K562 (cell line): ENCODE results near the gene ERLEC1. TPM values are rescaled to one million over a fixed set of nuclear protein-coding genes. Genes with fewer than 3 reads are reported as not detected.

Experiments
- ATAC-seq: fragments of 200-7000 bp; cut with Tn5 transposase; 3 replicates; pipeline ENCODE4 v1.9.1; 2020; ENCODE audit warnings: moderate library complexity
- BruUV-seq: library from RNA; stranded (reverse); fragments of 400-500 nt; replicated peaks from 2 replicates; lab custom pipeline; 2021; lab: Mats Ljungman, UMichigan
- CTCF ChIA-PET: fragments of 300-600 bp; formaldehyde crosslinking; extraction: SDS; loops from one replicate; lab custom pipeline; 2021; ENCODE audit warnings: low intra/inter-chr PET ratio; lab: Yijun Ruan, JAX
- POLR2A ChIA-PET: fragments of 300-600, 350-650 bp; sonication (Branson Sonifier 250); formaldehyde crosslinking; extraction: SDS; loops from one replicate; lab custom pipeline; 2021; ENCODE audit warnings: antibody characterized with exemption, inconsistent platforms; lab: Yijun Ruan, JAX
- DNase-seq, 4 experiments: peaks; one replicate each; pipeline versions ENCODE4 v3.0.0 to v3.0.0-alpha.2; 2011 to 2018; ENCODE audit warnings: low spot score in 3 of 4, mixed read lengths in 3 of 4; ENCODE audit errors: extremely low read depth in 1 of 4
- FAIRE-seq: peaks from 2 replicates; lab custom pipeline; 2011; peaks lifted over from hg19 to GRCh38; lab: Jason Lieb, UNC
- H2AFZ ChIP-seq: 2 replicates; pipeline ENCODE4 v1.6.0; 2011; ENCODE audit warnings: low read depth, low read length, control low read depth, inconsistent platforms
- H3K27ac ChIP-seq: fragments of 200-600 bp; 3 replicates; pipeline ENCODE4 v1.8.0; 2011; ENCODE audit warnings: low read depth, mild to moderate bottlenecking, control low read depth, inconsistent platforms, low read length, moderate library complexity, mixed read lengths; ENCODE audit errors: extremely low read depth
- H3K27me3 ChIP-seq, 2 experiments: fragments of 300-600 bp in 1 of 2; 2 replicates in 1 of 2; 3 replicates in 1 of 2; pipeline versions ENCODE4 v1.6.0 to v1.8.0; 2011; ENCODE audit warnings: inconsistent platforms in 2 of 2, low read length in 2 of 2, mild to moderate bottlenecking in 1 of 2, mixed read lengths in 1 of 2, moderate library complexity in 1 of 2; ENCODE audit not compliant: control insufficient read depth in 2 of 2, insufficient read depth in 2 of 2
- H3K36me3 ChIP-seq: fragments of 300-600 bp; 3 replicates; pipeline ENCODE4 v1.8.0; 2011; ENCODE audit warnings: mild to moderate bottlenecking, low read length, inconsistent platforms; ENCODE audit not compliant: control insufficient read depth, insufficient read depth
- H3K4me1 ChIP-seq, 2 experiments: fragments of 200-600 bp in 1 of 2; replicated peaks in 1 of 2; 2 replicates in 1 of 2; 3 replicates in 1 of 2; pipeline versions ENCODE4 v1.5.1 to v1.8.0; 2011; ENCODE audit warnings: inconsistent platforms in 2 of 2, low read length in 2 of 2, mild to moderate bottlenecking in 1 of 2, mixed read lengths in 1 of 2, moderate library complexity in 1 of 2; ENCODE audit not compliant: control insufficient read depth in 2 of 2, insufficient read depth in 2 of 2
- H3K4me2 ChIP-seq: 2 replicates; pipeline ENCODE4 v1.6.1; 2011; ENCODE audit warnings: low read length, control low read depth, inconsistent platforms, mixed read lengths; ENCODE audit not compliant: insufficient read depth
- H3K4me3 ChIP-seq: fragments of 200-600 bp; sonication (generic), shearing (Covaris generic); 2 replicates; pipeline ENCODE4 v1.5.1; 2016; ENCODE audit warnings: control low read depth, inconsistent platforms
- H3K79me2 ChIP-seq: fragments of 200-600 bp; 3 replicates; pipeline ENCODE4 v1.8.0; 2011; ENCODE audit warnings: low read length, inconsistent platforms; ENCODE audit not compliant: control insufficient read depth, insufficient read depth
- H3K9ac ChIP-seq, 2 experiments: 2 replicates each; pipeline versions ENCODE4 v1.6.0 to v1.6.1; 2011; ENCODE audit warnings: low read depth in 2 of 2, low read length in 2 of 2, control low read depth in 1 of 2, inconsistent platforms in 1 of 2, mild to moderate bottlenecking in 1 of 2, mixed read lengths in 1 of 2; ENCODE audit not compliant: insufficient read depth in 1 of 2
- H3K9me1 ChIP-seq: one replicate; pipeline ENCODE4 v1.6.0; 2011; ENCODE audit warnings: inconsistent platforms, mild to moderate bottlenecking, low read length, moderate library complexity; ENCODE audit not compliant: control insufficient read depth, insufficient read depth
- H3K9me3 ChIP-seq: replicated peaks from 2 replicates; pipeline ENCODE4 v1.5.1; 2011; ENCODE audit warnings: low read depth, low read length, inconsistent platforms; ENCODE audit not compliant: control insufficient read depth, insufficient read depth
- H4K20me1 ChIP-seq: replicated peaks from 2 replicates; pipeline ENCODE4 v1.6.1; 2011; ENCODE audit warnings: low read length, inconsistent platforms, mixed read lengths; ENCODE audit not compliant: control insufficient read depth, insufficient read depth
- ARID2 ChIP-seq: fragments of 450-650 bp; IDR thresholded peaks from 2 replicates; pipeline ENCODE4 v1.6.1; 2017; ENCODE audit warnings: antibody characterized with exemption, mild to moderate bottlenecking
- BACH1 ChIP-seq: fragments of 200-800 bp; sonication (Bioruptor generic); IDR thresholded peaks from 2 replicates; pipeline ENCODE4 v1.6.1; 2016; ENCODE audit warnings: missing genetic modification characterization, missing compliant biosample characterization
- CTCF ChIP-seq, 3 experiments: IDR thresholded peaks in 2 of 3; conservative IDR thresholded peaks in 1 of 3; 2 replicates each; pipeline ENCODE4 v1.5.1; 2011 to 2012; ENCODE audit warnings: low read length in 3 of 3, mild to moderate bottlenecking in 3 of 3, control low read depth in 2 of 3, improper control_type of control experiment in 1 of 3, inconsistent platforms in 1 of 3, low read depth in 1 of 3, mixed read lengths in 1 of 3, moderate library complexity in 1 of 3; ENCODE audit not compliant: insufficient read depth in 2 of 3
- FOXO4 ChIP-seq: fragments of 450-650 bp; formaldehyde crosslinking; IDR thresholded peaks from 2 replicates; pipeline ENCODE4 v1.4.0; 2020; ENCODE audit warnings: mild to moderate bottlenecking, moderate library complexity
- JUND ChIP-seq, 2 experiments: IDR thresholded peaks; 2 replicates in 1 of 2; 3 replicates in 1 of 2; pipeline ENCODE4 v1.6.1; 2011; ENCODE audit warnings: borderline replicate concordance in 2 of 2, low read depth in 2 of 2, low read length in 2 of 2, improper control_type of control experiment in 1 of 2, missing biosample characterization in 1 of 2, missing genetic modification characterization in 1 of 2, missing genetic modification reagents in 1 of 2
- LEF1 ChIP-seq: fragments of 450-650 bp; IDR thresholded peaks from 2 replicates; pipeline ENCODE4 v1.6.1; 2016; ENCODE audit warnings: mild to moderate bottlenecking
- MBD2 ChIP-seq: sonication (generic); IDR thresholded peaks from 2 replicates; pipeline ENCODE4 v1.6.1; 2016; ENCODE audit warnings: low read depth, borderline replicate concordance
- NCOA4 ChIP-seq: fragments of 450-650 bp; IDR thresholded peaks from 2 replicates; pipeline ENCODE4 v1.6.1; 2018; ENCODE audit warnings: mild to moderate bottlenecking; ENCODE audit not compliant: partially characterized antibody
- UBTF ChIP-seq, 2 experiments: IDR thresholded peaks; 2 replicates each; pipeline ENCODE4 v1.6.1; 2012; ENCODE audit warnings: improper control_type of control experiment in 2 of 2, low read depth in 2 of 2, low read length in 2 of 2, borderline replicate concordance in 1 of 2
- ZBTB8A ChIP-seq: fragments of 450-650 bp; IDR thresholded peaks from 2 replicates; pipeline ENCODE4 v1.6.1; 2018; ENCODE audit warnings: mild to moderate bottlenecking, moderate library complexity; ENCODE audit not compliant: partially characterized antibody
- ZFPM2 ChIP-seq: fragments of 250-450 bp; sonication (Bioruptor Pico); IDR thresholded peaks from 2 replicates; pipeline ENCODE4 v1.5.1; 2022; ENCODE audit warnings: mild to moderate bottlenecking
- ZNF274 ChIP-seq: IDR thresholded peaks from 2 replicates; pipeline ENCODE4 v1.6.1; 2011; ENCODE audit warnings: low read depth, mild to moderate bottlenecking, low read length, moderate library complexity, borderline replicate concordance
- ZNF41 ChIP-seq: fragments of 250-450 bp; sonication (Bioruptor Pico); conservative IDR thresholded peaks from 2 replicates; pipeline ENCODE4 v1.4.0; 2020; ENCODE audit warnings: mild to moderate bottlenecking
- ZNF507 ChIP-seq: conservative IDR thresholded peaks from 2 replicates; pipeline ENCODE4 v1.6.1; 2017; ENCODE audit warnings: missing genetic modification characterization, missing compliant biosample characterization
- WGBS: fragments of 100-300 bp; shearing (Covaris generic); methylation state at CpG from one replicate; pipeline ENCODE4 v1.1.6; 2016; ENCODE audit warnings: low coverage, mixed read lengths; ENCODE audit not compliant: insufficient coverage; ENCODE audit errors: missing lambda C conversion rate; 5-methylcytosine and 5-hydroxymethylcytosine counted together
- in situ Hi-C: fragments of 300-500 bp; cut with MboI; formaldehyde crosslinking; loops from 4 replicates; pipeline ENCODE4 v1.15.0; 2018; ENCODE audit warnings: inconsistent platforms, mixed read lengths
- intact Hi-C: fragments of 100-400 bp; cut with micrococcal nuclease; formaldehyde crosslinking; loops from 2 replicates; pipeline ENCODE4 v1.14.2; 2022
- polyA plus RNA-seq, 8 experiments: library from polyadenylated mRNA; depleted of rRNA in 4 of 8; stranded (reverse) in 5 of 8; unstranded in 3 of 8; fragments of >200 nt; fragmentation: Nextera tagmentation in 2 of 8; fragmentation: Illumina TruSeq in 1 of 8; extraction: Ambion mirVana in 2 of 8; extraction: Trizol in 1 of 8; gene quantifications; 2 replicates each; pipeline versions ENCODE4 v1.2.1 to v1.2.3, GENCODE V29; 2011 to 2014; ENCODE audit warnings: inconsistent platforms in 1 of 8, missing spikeins in 1 of 8
- total RNA-seq, 7 experiments: library from RNA; depleted of rRNA in 6 of 7; stranded (reverse); fragments of >200 nt in 6 of 7; fragmentation: Illumina TruSeq in 2 of 7; extraction: Trizol in 2 of 7; gene quantifications; 2 replicates each; pipeline versions ENCODE4 v1.2.1 to v1.2.3, GENCODE V29; 2011 to 2021; ENCODE audit warnings: low replicate concordance in 1 of 7

ERLEC1 gene
- total and polyA plus RNA-seq, 9 of the 15 experiments (the other 6 are each of a cell fraction or from before 2014, with no cell fraction given), result 12.0 to 41.6 (median 30.6) TPM

- Histone ChIP-seq H3K4me1 (peaks cover 0 to 34% of the 10 kb centered on the region in 2 experiments; a peak in 3 of 5 replicates), H3K9me1 (no peaks in the 10 kb centered on the region), H3K27ac (peak within 1 kb of the TSS; percentile 90), H3K27me3 (no peaks in the 10 kb centered on the region), H3K79me2 (peaks cover 68% of the 10 kb centered on the region), H3K4me2 (peak within 1 kb of the TSS; percentile 83), H3K9me3 (no peaks in the 10 kb centered on the region), H3K36me3 (peaks cover 24% of the 10 kb centered on the region; the same call in 2 of the 3 replicates), H3K4me3 (peak within 1 kb of the TSS; percentile 62), H3K9ac (peak within 1 kb of the TSS; percentile 83 to 96), H2AFZ (peak within 1 kb of the TSS; percentile 94), H4K20me1 (no peaks in the 10 kb centered on the region; the same call in 1 of the 2 replicates)
- CTCF ChIA-PET, result no interaction called here
- peak; percentile 88 for ATAC-seq
- FAIRE-seq, result peak; percentile 83
- DNase-seq, result peak; percentile 75 to 92 (median 80)
- TSS peak; percentile 75 for BruUV-seq
- in situ Hi-C loops (no loop called here), intact Hi-C loops (loop anchor here (2.0 to 5.0 kb wide), 2 partner anchors 19 to 100 kb away; partner anchors contain the start of genes ASB3 and ERLEC1)
- WGBS, result under 1% methylated on average over 42 of the region's 46 CpGs
- POLR2A ChIA-PET, result interaction anchor here (0.6 to 4.3 kb wide), 12 partner anchors 10 to 1283 kb away, joined by 3 to 45 read pairs (median 6); partner anchors contain the start of genes ASB3, ERLEC1 and RTN4
- TF ChIP-seq ZBTB8A (no peak), ZNF274 (no peak), NCOA4 (no peak), LEF1 (no peak; the same call in 1 of the 2 replicates), JUND (IDR thresholded peaks at IDR 0.05; ENCODE audit: borderline replicate concordance, low read depth, low read length) (0 out of 2 replicates have a peak, but pooled peaks have one; percentile 3), JUND (tag; IDR thresholded peaks at IDR 0.05; ENCODE audit: borderline replicate concordance, low read depth, low read length) (peak; percentile 38; the same call in 2 of the 3 replicates), FOXO4 (CRISPR knock-in tag) (no peak), ZNF507 (tag) (no peak), ZNF41 (CRISPR knock-in tag) (no peak), BACH1 (tag) (no peak), ZFPM2 (CRISPR knock-in tag) (no peak), ARID2 (no peak), CTCF (IDR thresholded peaks at IDR 0.05 in 2 of 3, conservative IDR thresholded peaks at IDR 0.05 in 1 of 3; ENCODE audit: insufficient read depth in 2 of 3, low read depth in 1 of 3, low read length in 3 of 3) (peak in 2 of 3 experiments; percentile 14 to 22; a peak in 3 of 6 replicates), MBD2 (no peak), UBTF (IDR thresholded peaks at IDR 0.05; ENCODE audit: borderline replicate concordance in 1 of 2, low read depth in 2 of 2, low read length in 2 of 2) (0 out of 4 replicates have a peak, but pooled peaks of 1 of the 2 experiments have one; percentile 47)
These were observed 19.2 kb upstream of the ERLEC1 start, which contains the start of gene CHAC2 for GRCh38 chr2:53767405-53768241. TSS of gene CHAC2 (plus strand) at chr2:53767804. CDS start at chr2:53767887, 83 bp downstream.
